Left kidney (tissue), 2 donors: ENCODE data around the gene ERICH2. TPM values are rescaled to one million over a fixed set of nuclear protein-coding genes. Genes with fewer than 3 reads are reported as not detected.

ENCODE experiments used
- DNase-seq: peaks from one replicate; pipeline ENCODE4 v3.0.0-alpha.2; 2013
- polyA plus RNA-seq: library from polyadenylated mRNA; unstranded; fragments of 120-200 nt; gene quantifications from one replicate; pipeline ENCODE4 v1.2.1, GENCODE V29; 2013; ENCODE audit not compliant: insufficient read length

ERICH2 gene
- polyA plus RNA-seq, 1 donor: 2.4 TPM

GRCh38 chr2:170842785-170843184 is 72.6 kb downstream of the ERICH2 start:
- no peak for DNase-seq

- DNase-seq: no peak
Observed at GRCh38 chr2:170843656-170844055, 73.5 kb downstream of the ERICH2 start.

- no peak for DNase-seq
Observed at GRCh38 chr2:170845343-170845742, 75.2 kb downstream of the ERICH2 start.

- DNase-seq: no peak
Observed at GRCh38 chr2:170846314-170846713, 76.1 kb downstream of the ERICH2 start.

GRCh38 chr2:170847716-170848115 is 77.5 kb downstream of the ERICH2 start:
- DNase-seq: no peak

Other genes starting within 250 kb of the ERICH2 start
- 0.47 TPM for gene SP5, start 55.0 kb upstream of the ERICH2 start, polyA plus RNA-seq
- gene GAD1, start 46.5 kb downstream of the ERICH2 start, polyA plus RNA-seq: 1.4 TPM
- 84.8 TPM for gene GORASP2, start 158.9 kb downstream of the ERICH2 start, polyA plus RNA-seq